GM12878 (cell line): ENCODE results near the gene SMIM44. TPM values are rescaled to one million over a fixed set of nuclear protein-coding genes. Genes with fewer than 3 reads are reported as not detected.
"Not testable (repeated sequence)": the region's sequence is repeated elsewhere in the genome, so short reads cannot be mapped to it uniquely, and the experiment has no call there.

Source experiments
- ATAC-seq: fragments of 200-7000 bp; cut with Tn5 transposase; 3 replicates; pipeline ENCODE4 v1.9.1; 2020; ENCODE audit warnings: mild to moderate bottlenecking, moderate library complexity
- BruUV-seq: library from RNA; stranded (reverse); fragments of 400-500 nt; replicated peaks from 2 replicates; lab custom pipeline; 2021; lab: Mats Ljungman, UMichigan
- CTCF ChIA-PET: fragments of 300-600 bp; sonication (Branson Sonifier 250); formaldehyde crosslinking; extraction: SDS; loops from one replicate; lab custom pipeline; 2021; ENCODE audit warnings: inconsistent platforms; lab: Yijun Ruan, JAX
- POLR2A ChIA-PET: fragments of 350-600 bp; formaldehyde crosslinking; extraction: SDS; loops from one replicate; lab custom pipeline; 2021; ENCODE audit warnings: inconsistent platforms; lab: Charles Lee
- RAD21 ChIA-PET: fragments of 300-600 bp; sonication (Branson Sonifier 250); formaldehyde crosslinking; loops from one replicate; lab custom pipeline; 2023; ENCODE audit warnings: antibody characterized with exemption; ENCODE audit not compliant: unreplicated experiment; lab: Charles Lee
- SMC1A ChIA-PET: fragments of 300-600 bp; sonication (Branson Sonifier 250); formaldehyde crosslinking; loops from one replicate; lab custom pipeline; 2023; ENCODE audit not compliant: unreplicated experiment, uncharacterized antibody; lab: Charles Lee
- DNase-seq: peaks from one replicate; pipeline ENCODE4 v3.0.0-alpha.2; 2011; ENCODE audit warnings: low read depth, low spot score
- FAIRE-seq: peaks from 3 replicates; lab custom pipeline; 2011; peaks lifted over from hg19 to GRCh38; lab: Jason Lieb, UNC
- H2AFZ ChIP-seq: 2 replicates; pipeline ENCODE4 v1.6.0; 2011; ENCODE audit warnings: low read depth, low read length, control low read depth; ENCODE audit not compliant: control insufficient read depth
- H3K27ac ChIP-seq: 2 replicates; pipeline ENCODE4 v1.5.1; 2011; ENCODE audit warnings: control low read depth; ENCODE audit not compliant: control insufficient read depth, insufficient read depth
- H3K27me3 ChIP-seq, 2 experiments: replicated peaks in 1 of 2; 2 replicates each; pipeline versions ENCODE4 v1.6.0 to v1.6.1; 2011; ENCODE audit warnings: low read length in 1 of 2; ENCODE audit not compliant: control insufficient read depth in 2 of 2, insufficient read depth in 2 of 2
- H3K36me3 ChIP-seq, 2 experiments: 2 replicates each; pipeline ENCODE4 v1.5.1; 2011; ENCODE audit warnings: low read length in 1 of 2; ENCODE audit not compliant: control insufficient read depth in 2 of 2, insufficient read depth in 2 of 2
- H3K4me1 ChIP-seq: 2 replicates; pipeline ENCODE4 v1.6.1; 2011; ENCODE audit warnings: mild to moderate bottlenecking, low read length, moderate library complexity, mixed read lengths; ENCODE audit not compliant: control insufficient read depth, insufficient read depth
- H3K4me2 ChIP-seq: 2 replicates; pipeline ENCODE4 v1.6.0; 2011; ENCODE audit warnings: control low read depth; ENCODE audit not compliant: control insufficient read depth, insufficient read depth
- H3K4me3 ChIP-seq: fragments of 200-600 bp; sonication (generic); 2 replicates; pipeline ENCODE4 v1.5.1; 2016
- H3K79me2 ChIP-seq: 2 replicates; pipeline ENCODE4 v1.6.0; 2011; ENCODE audit warnings: low read length; ENCODE audit not compliant: control insufficient read depth, insufficient read depth
- H3K9ac ChIP-seq: 2 replicates; pipeline ENCODE4 v1.8.0; 2011; ENCODE audit warnings: low read length, control low read depth, mixed read lengths; ENCODE audit not compliant: control insufficient read depth, insufficient read depth
- H3K9me3 ChIP-seq: replicated peaks from 3 replicates; pipeline ENCODE4 v1.5.1; 2011; ENCODE audit warnings: mild to moderate bottlenecking, low read length; ENCODE audit not compliant: control insufficient read depth, insufficient read depth
- H4K20me1 ChIP-seq: 2 replicates; pipeline ENCODE4 v1.6.0; 2011; ENCODE audit not compliant: control insufficient read depth, insufficient read depth
- BCL11A ChIP-seq: IDR thresholded peaks from 2 replicates; pipeline ENCODE4 v1.6.1; 2011; ENCODE audit warnings: low read depth, low read length
- KDM1A ChIP-seq: fragments of 200-600 bp; sonication (generic); IDR thresholded peaks from 2 replicates; pipeline ENCODE4 v1.6.1; 2016; ENCODE audit warnings: borderline replicate concordance
- NFXL1 ChIP-seq: fragments of 450-650 bp; IDR thresholded peaks from 2 replicates; pipeline ENCODE4 v1.6.1; 2017; ENCODE audit warnings: antibody characterized with exemption, mild to moderate bottlenecking, borderline replicate concordance
- RAD51 ChIP-seq: fragments of 450-650 bp; IDR thresholded peaks from 2 replicates; pipeline ENCODE4 v1.6.1; 2016; ENCODE audit warnings: moderate library complexity, mild to moderate bottlenecking, inconsistent platforms
- WGBS: methylation state at CpG from one replicate; pipeline ENCODE4 v1.1.6; 2016; ENCODE audit warnings: low lambda C conversion rate; ENCODE audit not compliant: insufficient replicate concordance, insufficient coverage; ENCODE audit errors: missing lambda C conversion rate; 5-methylcytosine and 5-hydroxymethylcytosine counted together
- in situ Hi-C: fragments of 300-500 bp; cut with MboI; formaldehyde crosslinking; loops from 9 replicates; pipeline ENCODE4 v1.14.3; 2018; ENCODE audit warnings: mixed read lengths
- intact Hi-C: fragments of 100-400 bp; cut with micrococcal nuclease; formaldehyde crosslinking; loops from one replicate; pipeline ENCODE4 v1.14.2; 2022; ENCODE audit not compliant: unreplicated experiment
- polyA plus RNA-seq, 11 experiments: library from polyadenylated mRNA; depleted of rRNA in 4 of 11; unstranded in 6 of 11; stranded (reverse) in 5 of 11; fragments of >200 nt; fragmentation: Nextera tagmentation in 4 of 11; fragmentation: Illumina TruSeq in 1 of 11; extraction: Ambion mirVana in 4 of 11; extraction: Trizol in 1 of 11; gene quantifications; 1 replicate in 1 of 11; 2 replicates in 10 of 11; pipeline versions ENCODE4 v1.2.1 to v1.2.3, GENCODE V29; 2011 to 2016; ENCODE audit warnings: inconsistent platforms in 2 of 11, missing spikeins in 2 of 11, low read depth in 1 of 11
- total RNA-seq, 4 experiments: library from RNA; depleted of rRNA in 3 of 4; stranded (reverse); fragments of >200 nt in 3 of 4; fragmentation: Illumina TruSeq in 1 of 4; extraction: Trizol in 1 of 4; gene quantifications; 2 replicates each; pipeline versions ENCODE4 v1.2.1 to v1.2.3, GENCODE V29; 2013 to 2021
- TF ChIP-seq, protein P1 (sequence below): IDR thresholded peaks from 2 replicates; pipeline ENCODE4 v1.6.1; 2012; ENCODE audit warnings: low read depth, low read length, improper control_type of control experiment
- TF ChIP-seq, protein P2 (sequence below): IDR thresholded peaks from 2 replicates; pipeline ENCODE4 v1.6.1; 2012; ENCODE audit warnings: mild to moderate bottlenecking, low read depth, low read length

Gene SMIM44
- total and polyA plus RNA-seq, 10 of the 15 experiments (the other 5 are each of a cell fraction or from before 2014, with no cell fraction given), result not detected

DNA sequence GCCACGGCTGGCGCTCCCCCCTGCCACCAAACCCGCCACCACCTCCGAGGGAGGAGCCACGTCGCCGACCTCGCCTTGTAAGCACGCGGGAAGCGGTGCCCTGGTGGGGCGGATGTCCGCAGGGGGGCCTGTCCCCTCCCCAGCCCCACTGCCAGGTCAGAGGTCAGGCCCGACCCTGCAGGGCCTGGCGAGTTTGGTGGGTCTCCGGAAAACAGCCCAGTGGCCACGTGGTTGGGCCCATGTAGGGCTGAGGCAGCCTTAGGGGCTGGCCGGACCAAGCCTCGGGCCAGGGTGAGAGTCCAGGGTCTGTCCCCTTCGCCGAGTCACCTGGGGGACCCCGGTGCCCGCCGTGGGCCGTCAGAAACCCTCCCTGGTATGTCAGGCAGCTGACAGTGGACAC is 29.4 kb downstream of the SMIM44 start (continued):
- TF ChIP-seq, protein P1, sequence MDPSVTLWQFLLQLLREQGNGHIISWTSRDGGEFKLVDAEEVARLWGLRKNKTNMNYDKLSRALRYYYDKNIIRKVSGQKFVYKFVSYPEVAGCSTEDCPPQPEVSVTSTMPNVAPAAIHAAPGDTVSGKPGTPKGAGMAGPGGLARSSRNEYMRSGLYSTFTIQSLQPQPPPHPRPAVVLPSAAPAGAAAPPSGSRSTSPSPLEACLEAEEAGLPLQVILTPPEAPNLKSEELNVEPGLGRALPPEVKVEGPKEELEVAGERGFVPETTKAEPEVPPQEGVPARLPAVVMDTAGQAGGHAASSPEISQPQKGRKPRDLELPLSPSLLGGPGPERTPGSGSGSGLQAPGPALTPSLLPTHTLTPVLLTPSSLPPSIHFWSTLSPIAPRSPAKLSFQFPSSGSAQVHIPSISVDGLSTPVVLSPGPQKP, result no peak

DNA sequence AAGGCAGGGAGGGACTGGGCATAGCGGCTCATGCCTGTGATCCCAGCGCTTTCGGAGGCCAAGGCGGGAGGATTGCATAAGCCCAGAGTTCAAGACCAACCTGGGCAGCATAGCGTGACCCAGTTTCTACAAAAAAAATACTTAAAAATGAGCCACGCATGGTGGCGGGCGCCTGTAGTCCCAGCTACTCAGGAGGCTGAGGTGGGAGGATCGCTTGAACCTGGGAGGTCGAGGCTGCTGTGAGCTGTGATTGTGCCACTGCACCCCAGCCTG is 30.4 kb downstream of the SMIM44 start:
- H3K36me3 ChIP-seq, result peaks cover 12 to 31% of the 10 kb centered on the region in 2 experiments; a peak in 3 of 4 replicates
- H3K4me3 ChIP-seq, RAD21 ChIA-PET, H2AFZ ChIP-seq, H3K9me3 ChIP-seq, H3K79me2 ChIP-seq, DNase-seq, H3K27ac ChIP-seq, H3K4me1 ChIP-seq, H3K27me3 ChIP-seq, FAIRE-seq, BruUV-seq, ATAC-seq, H4K20me1 ChIP-seq, H3K4me2 ChIP-seq, POLR2A ChIA-PET, H3K9ac ChIP-seq, intact Hi-C loops, in situ Hi-C loops, CTCF ChIA-PET: not testable (repeated sequence)
- SMC1A ChIA-PET, result interaction anchor here (0.6 kb wide), 1 partner anchor 255 kb away, joined by 3 read pairs; no protein-coding TSS in a partner anchor
- WGBS, result 99% methylated on average over 10 of the region's 10 CpGs

DNA sequence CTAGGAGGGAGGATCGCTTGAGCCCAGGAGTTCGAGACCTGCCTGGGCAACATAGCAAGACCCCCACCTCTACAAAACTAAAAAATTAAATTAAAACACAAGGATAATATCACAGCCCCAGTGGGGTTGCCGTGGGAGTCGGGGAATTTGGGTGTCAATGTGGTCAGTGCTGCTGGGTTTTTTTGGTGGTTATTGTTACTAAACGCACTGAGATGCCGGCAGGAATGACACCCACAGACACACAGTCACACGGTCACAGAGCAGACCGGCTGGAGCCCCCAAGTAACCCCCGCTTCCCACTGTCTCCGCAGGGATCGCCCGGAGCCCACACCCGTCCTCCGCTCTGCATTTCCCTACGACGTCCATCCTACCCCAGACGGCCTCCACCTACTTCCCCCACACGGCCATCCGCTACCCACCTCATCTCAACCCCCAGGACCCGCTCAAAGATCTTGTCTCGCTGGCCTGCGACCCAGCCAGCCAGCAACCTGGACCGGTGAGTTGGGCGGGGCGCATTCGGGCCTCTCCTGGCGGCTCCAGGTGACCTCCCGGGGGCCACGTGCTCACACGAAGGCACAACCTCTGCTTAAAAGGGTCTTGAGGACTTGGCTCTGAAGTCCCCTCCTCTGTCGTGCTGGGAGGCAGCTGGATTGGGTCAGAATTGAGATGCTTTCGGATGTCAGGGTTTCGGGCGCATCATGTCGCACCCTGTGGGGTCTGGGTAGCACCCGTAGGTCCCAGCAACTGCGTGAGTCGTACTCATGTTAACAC is 30.9 kb downstream of the SMIM44 start:
- H3K79me2 ChIP-seq, result no peaks in the 10 kb centered on the region
- no peaks in the 10 kb centered on the region for H3K27me3 ChIP-seq
- RAD21 ChIA-PET, result no interaction called here
- POLR2A ChIA-PET, result interaction anchor here (0.6 kb wide), 2 partner anchors 271 to 463 kb away, joined by 3 read pairs; no protein-coding TSS in a partner anchor
- DNase-seq, result no peak
- no peak for ATAC-seq
- no peaks in the 10 kb centered on the region for H3K4me1 ChIP-seq
- H3K4me3 ChIP-seq, result no peak overlapping the region
- no peak overlapping the region for H3K4me2 ChIP-seq
- BruUV-seq, result no TSS peak
- in situ Hi-C loops, result no loop called here
- CTCF ChIA-PET, result no interaction called here
- intact Hi-C loops, result no loop called here
- H3K27ac ChIP-seq, result no peak overlapping the region
- no peak overlapping the region for H2AFZ ChIP-seq
- H3K36me3 ChIP-seq, result peaks cover 12 to 32% of the 10 kb centered on the region in 2 experiments; a peak in 3 of 4 replicates
- 84% methylated on average over 38 of the region's 38 CpGs for WGBS
- no peak overlapping the region for H3K9ac ChIP-seq
- SMC1A ChIA-PET, result interaction anchor here (0.6 kb wide), 2 partner anchors 64 to 255 kb away, joined by 3 to 4 read pairs; no protein-coding TSS in a partner anchor
- FAIRE-seq, result no peak
- no peaks in the 10 kb centered on the region for H3K9me3 ChIP-seq
- no peaks in the 10 kb centered on the region for H4K20me1 ChIP-seq
- TF ChIP-seq RAD51 (no peak), KDM1A (no peak), BCL11A (no peak), NFXL1 (no peak)
- TF ChIP-seq, protein P2, sequence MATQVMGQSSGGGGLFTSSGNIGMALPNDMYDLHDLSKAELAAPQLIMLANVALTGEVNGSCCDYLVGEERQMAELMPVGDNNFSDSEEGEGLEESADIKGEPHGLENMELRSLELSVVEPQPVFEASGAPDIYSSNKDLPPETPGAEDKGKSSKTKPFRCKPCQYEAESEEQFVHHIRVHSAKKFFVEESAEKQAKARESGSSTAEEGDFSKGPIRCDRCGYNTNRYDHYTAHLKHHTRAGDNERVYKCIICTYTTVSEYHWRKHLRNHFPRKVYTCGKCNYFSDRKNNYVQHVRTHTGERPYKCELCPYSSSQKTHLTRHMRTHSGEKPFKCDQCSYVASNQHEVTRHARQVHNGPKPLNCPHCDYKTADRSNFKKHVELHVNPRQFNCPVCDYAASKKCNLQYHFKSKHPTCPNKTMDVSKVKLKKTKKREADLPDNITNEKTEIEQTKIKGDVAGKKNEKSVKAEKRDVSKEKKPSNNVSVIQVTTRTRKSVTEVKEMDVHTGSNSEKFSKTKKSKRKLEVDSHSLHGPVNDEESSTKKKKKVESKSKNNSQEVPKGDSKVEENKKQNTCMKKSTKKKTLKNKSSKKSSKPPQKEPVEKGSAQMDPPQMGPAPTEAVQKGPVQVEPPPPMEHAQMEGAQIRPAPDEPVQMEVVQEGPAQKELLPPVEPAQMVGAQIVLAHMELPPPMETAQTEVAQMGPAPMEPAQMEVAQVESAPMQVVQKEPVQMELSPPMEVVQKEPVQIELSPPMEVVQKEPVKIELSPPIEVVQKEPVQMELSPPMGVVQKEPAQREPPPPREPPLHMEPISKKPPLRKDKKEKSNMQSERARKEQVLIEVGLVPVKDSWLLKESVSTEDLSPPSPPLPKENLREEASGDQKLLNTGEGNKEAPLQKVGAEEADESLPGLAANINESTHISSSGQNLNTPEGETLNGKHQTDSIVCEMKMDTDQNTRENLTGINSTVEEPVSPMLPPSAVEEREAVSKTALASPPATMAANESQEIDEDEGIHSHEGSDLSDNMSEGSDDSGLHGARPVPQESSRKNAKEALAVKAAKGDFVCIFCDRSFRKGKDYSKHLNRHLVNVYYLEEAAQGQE, result no peak
